Measurements from ENCODE around the gene INSC. TPM values are rescaled to one million over a fixed set of nuclear protein-coding genes. Genes with fewer than 3 reads are reported as not detected.

INSC gene
- total RNA-seq, 6 experiments from 2014 or later: 0.15 to 0.44 (median 0.43) TPM; not detected in 3

- ATAC-seq (peak; percentile 66 to 77 (median 71)), DNase-seq (peak; percentile 82 to 95 (median 90))
- TF ChIP-seq CTCF (IDR thresholded peaks at IDR 0.05): no peak
- TF ChIP-seq POLR2A (IDR thresholded peaks at IDR 0.05): no peak
- intact Hi-C loops (cut with DNase I): loop anchor here in 1 of 2 donors (10.0 kb wide), 1 partner anchor 55 kb away; no protein-coding TSS in a partner anchor
- Histone ChIP-seq H3K36me3 (no peaks in the 10 kb centered on the region), H3K4me1 (peaks cover 0 to 51% (median 19%) of the 10 kb centered on the region in 4 donors), H3K4me3 (no peak overlapping the region), H3K27me3 (no peaks in the 10 kb centered on the region), H3K27ac (peak overlapping the region; percentile 21 to 83 (median 63)), H3K9me3 (no peaks in the 10 kb centered on the region)
- 15% methylated on average over 2 of the region's 3 CpGs for WGBS (ENCODE audit: insufficient coverage, low coverage, low lambda C conversion rate, missing lambda C conversion rate)
Observed at GRCh38 chr11:15199693-15200092, 85.0 kb downstream of the INSC start.

GRCh38 chr11:15200696-15201095 is 86.0 kb downstream of the INSC start:
- 83% methylated on average over 2 of the region's 12 CpGs for WGBS (ENCODE audit: insufficient coverage, low coverage, low lambda C conversion rate, missing lambda C conversion rate)
- no peaks in the 10 kb centered on the region for H3K36me3 ChIP-seq
- no peak overlapping the region for H3K4me3 ChIP-seq
- TF ChIP-seq POLR2A (IDR thresholded peaks at IDR 0.05) (no peak), CTCF (IDR thresholded peaks at IDR 0.05) (no peak)
- no peak for DNase-seq
- ATAC-seq: no peak
- H3K27me3 ChIP-seq: no peaks in the 10 kb centered on the region
- intact Hi-C loops (cut with DNase I): loop anchor here in 1 of 2 donors (10.0 kb wide), 1 partner anchor 56 kb away; no protein-coding TSS in a partner anchor
- peaks cover 0 to 43% (median 17%) of the 10 kb centered on the region in 4 donors for H3K4me1 ChIP-seq
- H3K9me3 ChIP-seq: no peaks in the 10 kb centered on the region
- peak overlapping the region in 2 of 3 donors; percentile 63 to 83 for H3K27ac ChIP-seq

GRCh38 chr11:15201586-15201985 is 86.9 kb downstream of the INSC start:
- Histone ChIP-seq H3K9me3 (no peaks in the 10 kb centered on the region), H3K4me1 (peaks cover 0 to 40% (median 13%) of the 10 kb centered on the region in 4 donors), H3K27me3 (no peaks in the 10 kb centered on the region), H3K36me3 (no peaks in the 10 kb centered on the region), H3K4me3 (no peak overlapping the region), H3K27ac (no peak overlapping the region)
- no peak for TF ChIP-seq CTCF (IDR thresholded peaks at IDR 0.05)
- no peak for TF ChIP-seq POLR2A (IDR thresholded peaks at IDR 0.05)
- intact Hi-C loops (cut with DNase I): loop anchor here in 1 of 2 donors (10.0 kb wide), 1 partner anchor 57 kb away; no protein-coding TSS in a partner anchor
- no CpG with 5 or more reads among the region's 4 CpGs for WGBS (ENCODE audit: insufficient coverage, low coverage, low lambda C conversion rate, missing lambda C conversion rate)
- DNase-seq: no peak
- no peak for ATAC-seq

GRCh38 chr11:15202626-15203025 is 87.9 kb downstream of the INSC start:
- Histone ChIP-seq H3K27ac (no peak overlapping the region), H3K4me1 (peaks cover 0 to 40% (median 8%) of the 10 kb centered on the region in 4 donors), H3K4me3 (no peak overlapping the region), H3K27me3 (no peaks in the 10 kb centered on the region), H3K36me3 (no peaks in the 10 kb centered on the region), H3K9me3 (no peaks in the 10 kb centered on the region)
- intact Hi-C loops (cut with DNase I): loop anchor here in 1 of 2 donors (10.0 kb wide), 1 partner anchor 58 kb away; no protein-coding TSS in a partner anchor
- ATAC-seq: no peak
- 73% methylated on average over 5 of the region's 5 CpGs for WGBS (ENCODE audit: insufficient coverage, low coverage, low lambda C conversion rate, missing lambda C conversion rate)
- TF ChIP-seq POLR2A (IDR thresholded peaks at IDR 0.05) (no peak), CTCF (IDR thresholded peaks at IDR 0.05) (no peak)
- no peak for DNase-seq
